Prostate gland (tissue), 2 donors: ENCODE measurements around the gene GALNT2. TPM values are rescaled to one million over a fixed set of nuclear protein-coding genes. Genes with fewer than 3 reads are reported as not detected.

ENCODE experiments used
- DNase-seq: peaks from one replicate; pipeline ENCODE4 v3.0.0-alpha.2; 2019; ENCODE audit warnings: low spot score
- H3K27ac ChIP-seq, 2 donors: fragments of 200-600 bp; sonication (generic); 2 replicates each; pipeline ENCODE4 v1.5.1; 2017 to 2019
- H3K27me3 ChIP-seq: fragments of 200-600 bp; sonication (generic); replicated peaks from 2 replicates; pipeline ENCODE4 v1.5.1; 2019; ENCODE audit not compliant: insufficient read depth
- H3K36me3 ChIP-seq, 2 donors: fragments of 200-600 bp; sonication (generic); 1 replicate in 1 of 2; 2 replicates in 1 of 2; pipeline versions ENCODE4 v1.5.1 to v1.8.1; 2017 to 2019
- H3K4me1 ChIP-seq: fragments of 200-600 bp; sonication (generic); replicated peaks from 2 replicates; pipeline ENCODE4 v1.5.1; 2019
- H3K4me3 ChIP-seq, 2 donors: fragments of 200-600 bp; sonication (generic); 2 replicates each; pipeline ENCODE4 v1.5.1; 2017 to 2019
- H3K9me3 ChIP-seq: fragments of 200-600 bp; sonication (generic); 2 replicates; pipeline ENCODE4 v1.5.1; 2017
- POLR2A ChIP-seq: fragments of 450-650 bp; IDR thresholded peaks from one replicate; pipeline ENCODE4 v1.6.1; 2016; ENCODE audit warnings: antibody characterized with exemption, mild to moderate bottlenecking
- POLR2AphosphoS5 ChIP-seq: sonication (generic); formaldehyde crosslinking; IDR thresholded peaks from one replicate; pipeline ENCODE4 v1.6.1; 2017; ENCODE audit warnings: antibody characterized with exemption
- WGBS: methylation state at CpG from one replicate; pipeline ENCODE4 v1.1.5; 2018; 5-methylcytosine and 5-hydroxymethylcytosine counted together
- intact Hi-C: fragments of 100-400 bp; cut with DNase I; formaldehyde crosslinking; loops from one replicate; pipeline ENCODE4 v1.14.2; 2022
- total RNA-seq, 2 donors: library from RNA; depleted of rRNA; stranded (reverse); fragments of >200 nt; gene quantifications; one replicate each; pipeline ENCODE4 v1.1.0, GENCODE V29; 2016
- TF ChIP-seq, protein P1 (sequence below), 4 experiments: fragments of 200-600 bp in 2 of 4; fragments of 450-650 bp in 2 of 4; sonication (generic) in 2 of 4; IDR thresholded peaks; 1 replicate in 3 of 4; 2 replicates in 1 of 4; pipeline ENCODE4 v1.5.1; 2016 to 2019; ENCODE audit warnings: antibody characterized with exemption in 4 of 4, mild to moderate bottlenecking in 2 of 4, moderate library complexity in 2 of 4

The GALNT2 gene
- total RNA-seq, 2 donors from 2014 or later, result 34.1 to 125 TPM

DNA sequence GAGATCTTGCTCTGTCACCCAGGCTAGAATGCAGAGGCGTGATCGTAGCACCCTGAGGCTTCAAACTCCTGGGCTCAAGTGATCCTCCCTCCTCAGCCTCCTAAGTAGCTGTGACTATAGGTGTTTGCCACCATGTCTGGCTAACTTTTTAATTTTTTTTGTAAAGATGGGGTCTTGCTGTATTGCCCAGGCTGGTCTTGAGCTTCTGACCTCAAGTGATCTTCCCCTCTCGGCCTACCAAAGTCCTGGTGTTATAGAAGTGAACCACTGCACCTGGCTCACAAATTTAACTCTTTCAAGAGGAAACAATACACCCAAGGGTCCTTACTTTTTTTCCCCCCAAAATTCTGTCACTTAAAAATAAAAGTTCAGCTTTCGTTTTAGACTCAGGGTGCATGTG is 62.3 kb downstream of the GALNT2 start:
- Histone ChIP-seq H3K4me1 (peaks cover 4% of the 10 kb centered on the region), H3K9me3 (no peaks in the 10 kb centered on the region), H3K36me3 (no peaks in the 10 kb centered on the region), H3K4me3 (no peak overlapping the region), H3K27ac (no peak overlapping the region), H3K27me3 (no peaks in the 10 kb centered on the region)
- 97% methylated on average over 4 of the region's 4 CpGs for WGBS
- TF ChIP-seq POLR2AphosphoS5 (no peak), POLR2A (no peak)
- TF ChIP-seq, protein P1, sequence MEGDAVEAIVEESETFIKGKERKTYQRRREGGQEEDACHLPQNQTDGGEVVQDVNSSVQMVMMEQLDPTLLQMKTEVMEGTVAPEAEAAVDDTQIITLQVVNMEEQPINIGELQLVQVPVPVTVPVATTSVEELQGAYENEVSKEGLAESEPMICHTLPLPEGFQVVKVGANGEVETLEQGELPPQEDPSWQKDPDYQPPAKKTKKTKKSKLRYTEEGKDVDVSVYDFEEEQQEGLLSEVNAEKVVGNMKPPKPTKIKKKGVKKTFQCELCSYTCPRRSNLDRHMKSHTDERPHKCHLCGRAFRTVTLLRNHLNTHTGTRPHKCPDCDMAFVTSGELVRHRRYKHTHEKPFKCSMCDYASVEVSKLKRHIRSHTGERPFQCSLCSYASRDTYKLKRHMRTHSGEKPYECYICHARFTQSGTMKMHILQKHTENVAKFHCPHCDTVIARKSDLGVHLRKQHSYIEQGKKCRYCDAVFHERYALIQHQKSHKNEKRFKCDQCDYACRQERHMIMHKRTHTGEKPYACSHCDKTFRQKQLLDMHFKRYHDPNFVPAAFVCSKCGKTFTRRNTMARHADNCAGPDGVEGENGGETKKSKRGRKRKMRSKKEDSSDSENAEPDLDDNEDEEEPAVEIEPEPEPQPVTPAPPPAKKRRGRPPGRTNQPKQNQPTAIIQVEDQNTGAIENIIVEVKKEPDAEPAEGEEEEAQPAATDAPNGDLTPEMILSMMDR (IDR thresholded peaks at IDR 0.05), result no peak
- no peak for DNase-seq
- intact Hi-C loops, result no loop called here

DNA sequence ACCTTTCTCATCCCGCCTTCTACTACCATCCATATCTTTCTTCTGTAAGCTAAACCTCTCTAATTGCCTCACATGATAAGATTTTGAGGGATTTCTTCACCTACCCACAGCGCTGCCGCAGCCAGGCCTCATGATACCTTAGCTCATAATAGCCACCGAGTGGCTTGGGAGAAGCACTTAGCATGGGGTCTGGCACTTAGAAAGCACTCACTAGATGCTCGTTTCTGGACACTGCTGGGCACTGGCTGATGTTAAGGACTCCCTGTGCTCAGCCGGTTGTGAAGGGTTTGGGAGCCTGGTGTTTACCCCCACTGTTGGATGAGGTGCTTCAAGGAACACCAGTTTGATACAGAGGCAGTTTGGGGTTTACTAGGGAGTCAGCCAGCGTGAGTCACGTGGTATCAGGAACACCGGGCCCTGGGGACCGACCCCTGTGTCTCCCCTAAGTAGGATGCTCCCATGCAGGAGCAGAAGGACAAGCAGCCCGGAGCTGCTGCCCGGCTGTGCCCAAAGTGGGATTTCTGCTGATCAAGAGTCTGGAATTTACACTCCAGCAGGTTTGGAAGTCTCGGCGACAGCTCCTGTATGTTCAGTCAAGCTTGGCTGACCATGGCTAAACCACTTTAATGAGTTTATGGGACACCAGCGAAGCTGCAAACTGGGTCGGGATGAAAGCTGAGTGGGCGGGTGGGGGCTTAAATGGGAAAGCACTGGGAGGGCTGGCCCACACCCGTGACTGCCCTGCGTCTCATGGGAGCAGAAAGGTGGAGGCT is 63.3 kb downstream of the GALNT2 start:
- intact Hi-C loops, result no loop called here
- Histone ChIP-seq H3K9me3 (no peaks in the 10 kb centered on the region), H3K4me3 (no peak overlapping the region), H3K27me3 (no peaks in the 10 kb centered on the region), H3K4me1 (peaks cover 4% of the 10 kb centered on the region), H3K27ac (no peak overlapping the region), H3K36me3 (no peaks in the 10 kb centered on the region)
- WGBS, result 69% methylated on average over 19 of the region's 19 CpGs
- TF ChIP-seq, protein P1 (IDR thresholded peaks at IDR 0.05), result no peak
- no peak for TF ChIP-seq POLR2AphosphoS5
- no peak for DNase-seq

DNA sequence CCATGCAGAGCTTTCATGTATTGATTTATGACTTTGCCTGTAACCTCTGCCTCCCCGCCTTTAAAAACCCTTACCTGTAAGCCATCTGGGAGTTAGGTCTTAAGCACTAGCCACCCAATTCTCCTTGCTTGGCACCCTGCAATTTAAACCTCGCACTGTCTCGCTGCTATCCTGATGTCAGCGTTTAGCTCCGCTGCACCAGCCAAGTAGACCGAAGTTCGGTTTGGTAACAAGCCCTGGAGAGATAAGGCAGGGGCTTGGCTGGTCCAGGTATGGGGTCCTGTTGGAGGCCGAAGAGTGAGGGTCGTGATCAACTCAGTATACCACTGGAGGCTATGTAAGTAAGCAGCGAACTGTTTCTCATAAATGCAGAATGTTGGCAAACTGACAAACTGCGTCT is 64.4 kb downstream of the GALNT2 start:
- TF ChIP-seq POLR2A, result no peak
- TF ChIP-seq, protein P1 (IDR thresholded peaks at IDR 0.05), result no peak
- no peak for TF ChIP-seq POLR2AphosphoS5
- intact Hi-C loops, result no loop called here
- Histone ChIP-seq H3K27me3 (no peaks in the 10 kb centered on the region), H3K4me3 (no peak overlapping the region), H3K9me3 (no peaks in the 10 kb centered on the region), H3K4me1 (peaks cover 4% of the 10 kb centered on the region), H3K36me3 (no peaks in the 10 kb centered on the region), H3K27ac (no peak overlapping the region)
- no peak for DNase-seq
- WGBS, result 91% methylated on average over 11 of the region's 11 CpGs

DNA sequence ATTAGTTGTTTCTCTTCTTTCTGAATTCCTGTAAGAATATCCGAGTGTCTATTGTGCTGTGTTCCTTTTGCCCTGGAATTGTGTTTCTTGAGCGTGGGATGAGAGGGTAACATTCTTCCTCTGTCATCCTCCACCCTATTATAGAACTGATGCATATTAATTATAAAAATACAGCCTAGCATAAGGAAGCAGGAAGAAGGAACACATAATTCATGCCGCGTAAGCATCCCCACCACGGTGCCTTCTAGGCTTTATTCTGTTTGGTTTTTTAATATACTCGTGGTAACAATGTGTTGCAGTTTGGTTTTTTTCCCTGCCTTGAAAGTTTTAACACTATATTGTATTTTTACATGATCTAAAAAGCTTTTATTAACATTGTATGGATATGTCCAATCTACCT is 65.7 kb downstream of the GALNT2 start:
- Histone ChIP-seq H3K4me3 (no peak overlapping the region), H3K9me3 (no peaks in the 10 kb centered on the region), H3K27ac (no peak overlapping the region), H3K36me3 (no peaks in the 10 kb centered on the region), H3K27me3 (no peaks in the 10 kb centered on the region), H3K4me1 (peaks cover 4% of the 10 kb centered on the region)
- TF ChIP-seq POLR2AphosphoS5, result no peak
- TF ChIP-seq, protein P1 (IDR thresholded peaks at IDR 0.05), result no peak
- TF ChIP-seq POLR2A, result no peak
- 65% methylated on average over 6 of the region's 6 CpGs for WGBS
- DNase-seq, result no peak
- intact Hi-C loops, result no loop called here

DNA sequence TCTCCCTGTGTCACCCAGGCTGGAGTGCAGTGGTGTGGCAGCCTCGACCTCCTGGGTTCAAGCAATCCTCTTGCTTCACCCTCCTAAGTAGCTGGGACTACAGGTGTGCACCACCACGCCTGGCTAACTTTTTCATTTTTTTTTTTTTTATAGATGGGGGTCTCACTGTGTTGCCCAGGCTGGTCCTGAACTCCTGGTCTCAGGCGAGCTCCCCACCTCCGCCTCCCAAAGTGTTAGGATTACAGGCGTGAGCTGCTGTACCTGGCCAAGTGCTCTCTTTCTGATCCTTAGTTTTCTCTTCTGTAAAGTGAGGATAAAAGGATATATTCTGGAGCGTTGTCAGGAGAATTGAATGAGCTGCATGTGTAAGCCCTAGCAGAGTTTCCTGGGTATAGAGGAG is 68.7 kb downstream of the GALNT2 start:
- no peak overlapping the region for H3K4me3 ChIP-seq
- TF ChIP-seq, protein P1 (IDR thresholded peaks at IDR 0.05), result no peak
- TF ChIP-seq POLR2AphosphoS5 (no peak), POLR2A (no peak)
- DNase-seq, result no peak
- no peak overlapping the region for H3K27ac ChIP-seq
- 94% methylated on average over 6 of the region's 6 CpGs for WGBS
- no peaks in the 10 kb centered on the region for H3K27me3 ChIP-seq
- H3K9me3 ChIP-seq, result no peaks in the 10 kb centered on the region
- no peaks in the 10 kb centered on the region for H3K36me3 ChIP-seq
- no peaks in the 10 kb centered on the region for H3K4me1 ChIP-seq
- intact Hi-C loops, result no loop called here
